Calu3 (cell line): Measurements from ENCODE around the gene KCNA4. TPM values are rescaled to one million over a fixed set of nuclear protein-coding genes. Genes with fewer than 3 reads are reported as not detected.

Source experiments
- BruUV-seq: library from RNA; stranded (reverse); fragments of 400-500 nt; replicated peaks from 2 replicates; lab custom pipeline; 2021; lab: Mats Ljungman, UMichigan
- CTCF ChIA-PET: fragments of 300-600 bp; sonication (Branson Sonifier 250); formaldehyde crosslinking; loops from one replicate; lab custom pipeline; 2022; ENCODE audit warnings: antibody characterized with exemption; lab: Charles Lee
- DNase-seq: peaks from one replicate; pipeline ENCODE4 v3.0.0; 2022
- H3K27ac Mint-ChIP-seq: one replicate; pipeline ENCODE4 v1.8.0; 2022; ENCODE audit warnings: mixed read lengths; ENCODE audit not compliant: unreplicated experiment
- H3K27me3 Mint-ChIP-seq: one replicate; pipeline ENCODE4 v1.8.0; 2022; ENCODE audit warnings: mixed read lengths; ENCODE audit not compliant: unreplicated experiment
- H3K36me3 Mint-ChIP-seq: one replicate; pipeline ENCODE4 v1.8.0; 2022; ENCODE audit warnings: mild to moderate bottlenecking, moderate library complexity, mixed read lengths; ENCODE audit not compliant: insufficient read depth, unreplicated experiment
- H3K4me1 Mint-ChIP-seq: one replicate; pipeline ENCODE4 v1.8.0; 2022; ENCODE audit warnings: mild to moderate bottlenecking, low read depth, mixed read lengths; ENCODE audit not compliant: unreplicated experiment
- H3K4me3 Mint-ChIP-seq: one replicate; pipeline ENCODE4 v1.8.0; 2022; ENCODE audit warnings: mild to moderate bottlenecking, low read depth, moderate library complexity, mixed read lengths; ENCODE audit not compliant: unreplicated experiment
- H3K9me3 Mint-ChIP-seq: one replicate; pipeline ENCODE4 v1.8.0; 2022; ENCODE audit warnings: low read depth, mixed read lengths; ENCODE audit not compliant: unreplicated experiment
- CTCF ChIP-seq: fragments of 200-600 bp; IDR thresholded peaks from one replicate; pipeline ENCODE4 v1.8.0; 2022; ENCODE audit warnings: antibody characterized with exemption; ENCODE audit not compliant: unreplicated experiment
- intact Hi-C: fragments of 100-400 bp; cut with micrococcal nuclease; formaldehyde crosslinking; loops from one replicate; pipeline ENCODE4 v1.10.0; 2022; ENCODE audit not compliant: unreplicated experiment
- total RNA-seq: library from RNA; stranded (reverse); gene quantifications from 2 replicates; pipeline ENCODE4 v1.2.3, GENCODE V29; 2022

The KCNA4 gene
- total RNA-seq, 1 experiment from 2014 or later: not detected

GRCh38 chr11:30017445-30017895 lies 640 bp upstream of the KCNA4 start:
- no peaks in the 10 kb centered on the region for H3K36me3 Mint-ChIP-seq
- H3K27me3 Mint-ChIP-seq: no peaks in the 10 kb centered on the region
- H3K4me1 Mint-ChIP-seq: no peaks in the 10 kb centered on the region
- no peak for TF ChIP-seq CTCF
- peaks cover 4% of the 10 kb centered on the region for H3K9me3 Mint-ChIP-seq
- no peak overlapping the region for H3K4me3 Mint-ChIP-seq
- no TSS peak for BruUV-seq
- no peak overlapping the region for H3K27ac Mint-ChIP-seq
- CTCF ChIA-PET: no interaction called here
- intact Hi-C loops: no loop called here
- no peak for DNase-seq

GRCh38 chr11:30015725-30016412 lies 961 bp downstream of the KCNA4 start:
- CTCF ChIA-PET: no interaction called here

DNA sequence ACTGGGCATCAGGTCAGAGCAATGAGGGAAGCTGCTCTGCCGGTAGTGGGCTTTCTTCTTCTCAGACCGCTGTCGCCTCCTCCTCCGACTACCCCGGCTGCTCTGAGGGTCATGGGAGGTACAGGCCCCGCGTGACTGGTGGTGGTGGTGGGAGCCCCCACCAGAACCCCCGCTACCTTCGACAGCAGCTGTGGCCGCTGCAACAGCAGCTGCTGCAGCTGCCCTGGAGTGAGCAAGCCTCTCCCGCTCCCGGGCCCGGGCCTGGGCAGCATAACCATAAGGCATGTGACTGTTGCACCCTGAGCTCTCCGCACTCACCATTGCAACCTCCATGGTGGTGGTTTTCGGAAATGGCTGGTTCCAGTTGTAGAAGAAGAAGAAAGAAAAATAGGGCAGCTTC lies 4.5 kb downstream of the KCNA4 start:
- TF ChIP-seq CTCF: no peak
- no peak for DNase-seq
- Mint-ChIP-seq H3K27me3 (no peaks in the 10 kb centered on the region), H3K36me3 (no peaks in the 10 kb centered on the region), H3K27ac (no peak overlapping the region), H3K4me1 (no peaks in the 10 kb centered on the region), H3K9me3 (no peaks in the 10 kb centered on the region), H3K4me3 (no peak overlapping the region)
- CTCF ChIA-PET: no interaction called here
- no TSS peak for BruUV-seq
- intact Hi-C loops: no loop called here

More at GRCh38 chr11:30015725-30016412, 961 bp downstream of the KCNA4 start:
- Mint-ChIP-seq H3K9me3 (no peaks in the 10 kb centered on the region), H3K27ac (no peak overlapping the region), H3K4me3 (no peak overlapping the region), H3K27me3 (no peaks in the 10 kb centered on the region), H3K36me3 (no peaks in the 10 kb centered on the region), H3K4me1 (no peaks in the 10 kb centered on the region)
- no peak for TF ChIP-seq CTCF
- BruUV-seq: no TSS peak
- no peak for DNase-seq
- intact Hi-C loops: no loop called here

DNA sequence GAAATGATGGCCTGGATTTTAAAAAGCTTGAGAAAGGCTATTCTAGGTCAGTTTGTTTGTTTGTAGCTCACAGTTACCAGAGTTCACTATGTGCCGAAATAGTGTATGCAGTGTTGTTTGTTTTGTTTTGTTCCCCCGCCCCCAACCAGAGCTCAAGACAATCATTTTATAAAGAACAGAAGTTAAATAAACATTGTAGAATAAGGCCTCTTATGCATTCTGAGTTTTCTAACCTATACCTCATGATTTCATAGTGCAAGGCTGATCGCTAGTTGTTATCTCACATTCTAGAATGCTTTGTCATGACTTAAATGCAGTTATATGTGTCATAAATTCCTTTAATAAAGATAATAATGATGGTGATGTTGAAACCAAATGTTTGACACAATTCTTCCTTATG lies 7.8 kb downstream of the KCNA4 start:
- no peak for TF ChIP-seq CTCF
- Mint-ChIP-seq H3K4me1 (no peaks in the 10 kb centered on the region), H3K27me3 (no peaks in the 10 kb centered on the region), H3K36me3 (no peaks in the 10 kb centered on the region), H3K27ac (no peak overlapping the region), H3K4me3 (no peak overlapping the region), H3K9me3 (no peaks in the 10 kb centered on the region)
- DNase-seq: no peak
- CTCF ChIA-PET: no interaction called here
- BruUV-seq: no TSS peak
- intact Hi-C loops: no loop called here
